Endodermal cell (in vitro differentiated cells): Measurements from ENCODE around the gene LRBA. TPM values are rescaled to one million over a fixed set of nuclear protein-coding genes. Genes with fewer than 3 reads are reported as not detected.
A peak's percentile ranks its signal among the peaks of the same experiment; 100 is the strongest.

Source experiments
- DNase-seq: peaks from one replicate; pipeline ENCODE4 v3.0.0-alpha.2; 2017
- H3K27ac ChIP-seq: 2 replicates; pipeline ENCODE4 v1.5.1; 2013; ENCODE audit warnings: mild to moderate bottlenecking, low read depth, low read length, moderate library complexity
- H3K27me3 ChIP-seq: 2 replicates; pipeline ENCODE4 v1.6.1; 2013; ENCODE audit warnings: mild to moderate bottlenecking, low read length, moderate library complexity; ENCODE audit not compliant: insufficient read depth, control insufficient read depth, poor library complexity, severe bottlenecking
- H3K36me3 ChIP-seq: 2 replicates; pipeline ENCODE4 v1.7.0; 2013; ENCODE audit warnings: mild to moderate bottlenecking, low read length, moderate library complexity; ENCODE audit not compliant: control insufficient read depth, insufficient read depth
- H3K4me1 ChIP-seq: one replicate; pipeline ENCODE4 v1.7.0; 2013; ENCODE audit warnings: low read length; ENCODE audit not compliant: control insufficient read depth, insufficient read depth
- H3K4me3 ChIP-seq: 2 replicates; pipeline ENCODE4 v1.5.1; 2013; ENCODE audit warnings: mild to moderate bottlenecking, low read length, moderate library complexity
- H3K9ac ChIP-seq: 2 replicates; pipeline ENCODE4 v1.6.1; 2013; ENCODE audit warnings: mild to moderate bottlenecking, low read length, moderate library complexity; ENCODE audit not compliant: poor library complexity, severe bottlenecking; ENCODE audit errors: extremely low read depth
- H3K9me3 ChIP-seq: 2 replicates; pipeline ENCODE4 v1.6.1; 2013; ENCODE audit warnings: mild to moderate bottlenecking, low read length, moderate library complexity; ENCODE audit not compliant: control insufficient read depth
- H3K27ac Mint-ChIP-seq: 2 replicates; pipeline ENCODE4 v1.8.0; 2020; ENCODE audit warnings: mixed read lengths
- H3K27me3 Mint-ChIP-seq: 2 replicates; pipeline ENCODE4 v1.8.0; 2021; ENCODE audit warnings: mild to moderate bottlenecking, mixed read lengths; ENCODE audit not compliant: insufficient read depth
- H3K36me3 Mint-ChIP-seq: 2 replicates; pipeline ENCODE4 v1.8.0; 2020; ENCODE audit warnings: low read depth, mixed read lengths
- H3K4me1 Mint-ChIP-seq: 2 replicates; pipeline ENCODE4 v1.8.0; 2020; ENCODE audit warnings: mixed read lengths
- H3K4me3 Mint-ChIP-seq: 2 replicates; pipeline ENCODE4 v1.8.0; 2020; ENCODE audit warnings: mild to moderate bottlenecking, moderate library complexity, mixed read lengths
- H3K9me3 Mint-ChIP-seq: 2 replicates; pipeline ENCODE4 v1.8.0; 2020; ENCODE audit warnings: mild to moderate bottlenecking, mixed read lengths
- WGBS, 2 experiments: methylation state at CpG; one replicate each; pipeline versions ENCODE4 v1.1.5 to v1.1.7; 2013; ENCODE audit warnings: missing lambda C conversion rate in 2 of 2, mixed read lengths in 1 of 2; ENCODE audit not compliant: insufficient coverage in 1 of 2, insufficient read length in 1 of 2; 5-methylcytosine and 5-hydroxymethylcytosine counted together
- total RNA-seq, 2 donors: library from RNA; stranded (reverse); fragmentation: NEBNext Ultra II Directional in 1 of 2; extraction: Animal tissue kit (Norgen Biotek cat#: 25700) in 1 of 2; gene quantifications; 2 replicates in 1 of 2; 3 replicates in 1 of 2; pipeline ENCODE4 v1.2.1, GENCODE V29; 2021
- TF ChIP-seq, protein P1 (sequence below): fragments of 200-600 bp; sonication (generic); conservative IDR thresholded peaks from 2 replicates; pipeline ENCODE4 v1.5.0; 2021; ENCODE audit warnings: antibody characterized with exemption, mild to moderate bottlenecking

LRBA gene
- total RNA-seq, 2 donors from 2014 or later, result 77.3 to 95.9 TPM

DNA sequence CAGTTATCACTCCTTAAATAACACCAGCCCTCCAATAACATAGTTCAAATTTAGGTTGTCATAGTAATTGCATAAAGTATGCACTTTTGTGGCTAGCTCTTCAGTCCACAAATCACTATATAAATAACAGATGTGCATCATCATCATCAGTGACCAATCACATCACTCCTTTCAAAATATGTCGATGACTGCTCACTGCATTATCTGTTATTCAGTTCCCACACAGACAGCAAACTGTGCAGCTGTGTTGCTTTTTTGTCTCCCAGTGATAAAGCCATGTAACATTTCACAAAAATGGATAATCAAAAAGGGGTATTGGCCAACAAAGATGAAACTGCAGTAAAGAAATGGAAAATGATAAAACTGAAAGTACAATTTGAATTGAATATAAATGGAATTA, 731.4 kb downstream of the LRBA start:
- H3K36me3 Mint-ChIP-seq, result peaks cover 13% of the 10 kb centered on the region
- Histone ChIP-seq H3K27me3 (no peaks in the 10 kb centered on the region), H3K9ac (no peak overlapping the region), H3K36me3 (peaks cover 8% of the 10 kb centered on the region), H3K27ac (no peak overlapping the region), H3K4me3 (no peak overlapping the region), H3K9me3 (no peaks in the 10 kb centered on the region), H3K4me1 (no peaks in the 10 kb centered on the region)
- no peaks in the 10 kb centered on the region for H3K27me3 Mint-ChIP-seq
- H3K4me1 Mint-ChIP-seq, result peaks cover 2% of the 10 kb centered on the region
- TF ChIP-seq, protein P1, sequence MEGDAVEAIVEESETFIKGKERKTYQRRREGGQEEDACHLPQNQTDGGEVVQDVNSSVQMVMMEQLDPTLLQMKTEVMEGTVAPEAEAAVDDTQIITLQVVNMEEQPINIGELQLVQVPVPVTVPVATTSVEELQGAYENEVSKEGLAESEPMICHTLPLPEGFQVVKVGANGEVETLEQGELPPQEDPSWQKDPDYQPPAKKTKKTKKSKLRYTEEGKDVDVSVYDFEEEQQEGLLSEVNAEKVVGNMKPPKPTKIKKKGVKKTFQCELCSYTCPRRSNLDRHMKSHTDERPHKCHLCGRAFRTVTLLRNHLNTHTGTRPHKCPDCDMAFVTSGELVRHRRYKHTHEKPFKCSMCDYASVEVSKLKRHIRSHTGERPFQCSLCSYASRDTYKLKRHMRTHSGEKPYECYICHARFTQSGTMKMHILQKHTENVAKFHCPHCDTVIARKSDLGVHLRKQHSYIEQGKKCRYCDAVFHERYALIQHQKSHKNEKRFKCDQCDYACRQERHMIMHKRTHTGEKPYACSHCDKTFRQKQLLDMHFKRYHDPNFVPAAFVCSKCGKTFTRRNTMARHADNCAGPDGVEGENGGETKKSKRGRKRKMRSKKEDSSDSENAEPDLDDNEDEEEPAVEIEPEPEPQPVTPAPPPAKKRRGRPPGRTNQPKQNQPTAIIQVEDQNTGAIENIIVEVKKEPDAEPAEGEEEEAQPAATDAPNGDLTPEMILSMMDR, result no peak
- WGBS, 2 experiments, result 95 to 100% methylated on average over 1 of the region's 1 CpG
- no peak overlapping the region for H3K27ac Mint-ChIP-seq
- H3K4me3 Mint-ChIP-seq, result no peak overlapping the region
- peaks cover 1% of the 10 kb centered on the region for H3K9me3 Mint-ChIP-seq
- DNase-seq, result no peak

DNA sequence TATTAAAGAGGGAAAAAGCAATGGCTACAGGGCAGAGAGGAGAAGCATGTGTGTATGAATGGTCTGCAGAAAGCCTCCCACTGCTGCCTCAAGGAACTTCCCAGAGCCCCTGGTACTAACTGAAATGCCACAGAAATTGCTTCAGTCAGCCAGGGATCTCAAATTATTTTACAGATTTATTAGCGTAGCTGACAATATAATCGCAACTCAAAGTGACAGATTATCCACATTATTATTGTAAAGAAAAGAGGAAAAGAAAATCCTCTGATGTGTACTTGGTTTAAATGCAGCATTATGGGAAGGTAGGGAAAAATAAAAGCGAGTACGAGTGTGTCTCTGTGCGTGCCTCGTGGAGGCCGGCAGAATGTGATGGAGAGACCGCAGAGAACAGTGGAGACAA, 734.1 kb downstream of the LRBA start:
- H3K36me3 ChIP-seq, result peaks cover 20% of the 10 kb centered on the region
- Mint-ChIP-seq H3K4me3 (no peak overlapping the region), H3K36me3 (peaks cover 35% of the 10 kb centered on the region), H3K9me3 (peaks cover 14% of the 10 kb centered on the region), H3K4me1 (no peaks in the 10 kb centered on the region), H3K27ac (no peak overlapping the region), H3K27me3 (no peaks in the 10 kb centered on the region)
- H3K4me3 ChIP-seq, result no peak overlapping the region
- H3K9ac ChIP-seq, result no peak overlapping the region
- H3K4me1 ChIP-seq, result no peaks in the 10 kb centered on the region
- peak overlapping the region; percentile 50 for H3K27ac ChIP-seq
- 97 to 98% methylated on average over 6 to 8 of the region's 8 CpGs for WGBS, 2 experiments
- TF ChIP-seq, protein P1, result no peak
- H3K27me3 ChIP-seq, result no peaks in the 10 kb centered on the region
- H3K9me3 ChIP-seq, result peaks cover 7% of the 10 kb centered on the region
- no peak for DNase-seq

DNA sequence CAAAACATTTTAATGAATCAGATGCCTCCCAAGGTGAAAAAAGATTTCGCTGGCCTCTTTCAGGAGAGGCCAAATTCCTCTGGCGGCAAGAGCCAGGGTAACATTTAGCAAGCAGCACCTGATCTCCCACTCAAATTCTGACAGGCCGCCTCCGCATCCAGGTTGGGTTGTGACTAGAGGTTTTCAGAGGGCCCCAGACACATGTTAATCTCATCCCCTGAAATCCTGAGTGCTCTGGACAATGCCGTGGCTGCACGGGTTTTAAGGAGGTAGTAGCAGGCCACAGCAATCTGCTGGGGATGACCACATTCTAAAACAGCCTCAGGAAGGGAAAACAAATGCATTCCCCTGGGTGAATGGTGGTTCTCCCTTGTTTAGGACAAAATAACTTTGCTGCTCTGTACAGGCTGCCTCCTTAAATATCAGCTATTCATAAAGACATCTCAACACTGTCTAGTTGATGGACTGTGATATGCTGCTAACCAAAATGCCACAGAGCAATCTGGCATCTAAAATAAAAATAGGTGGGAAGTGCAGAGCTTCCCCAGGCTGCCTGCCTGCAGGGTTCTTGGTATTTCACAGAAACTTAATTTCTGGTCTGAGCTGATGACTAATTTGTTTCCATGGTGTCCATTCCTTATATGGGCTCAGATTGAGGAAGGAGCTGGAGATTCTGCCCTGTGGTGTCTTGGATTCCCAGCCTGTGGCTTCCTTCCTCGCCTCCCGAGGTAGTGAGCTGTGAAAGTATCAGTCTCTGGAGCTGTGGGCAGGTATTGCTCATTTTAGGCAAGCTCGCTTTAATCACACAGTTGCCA, 734.8 kb downstream of the LRBA start:
- H3K27ac ChIP-seq, result peak overlapping the region; percentile 50
- H3K9me3 ChIP-seq, result peaks cover 7% of the 10 kb centered on the region
- 81 to 84% methylated on average over 7 to 9 of the region's 9 CpGs for WGBS, 2 experiments
- no peak overlapping the region for H3K4me3 ChIP-seq
- no peak overlapping the region for H3K9ac ChIP-seq
- Mint-ChIP-seq H3K9me3 (peaks cover 18% of the 10 kb centered on the region), H3K36me3 (peaks cover 42% of the 10 kb centered on the region), H3K4me1 (no peaks in the 10 kb centered on the region), H3K27me3 (no peaks in the 10 kb centered on the region), H3K4me3 (no peak overlapping the region), H3K27ac (no peak overlapping the region)
- H3K36me3 ChIP-seq, result peaks cover 20% of the 10 kb centered on the region
- TF ChIP-seq, protein P1, result no peak
- peak; percentile 45 for DNase-seq
- no peaks in the 10 kb centered on the region for H3K4me1 ChIP-seq
- no peaks in the 10 kb centered on the region for H3K27me3 ChIP-seq
